OCI-LY3 (cell line): ENCODE results near the gene KCNC4.

ENCODE experiments used
- CTCF ChIP-seq: fragments of 200-600, 300-600 bp; sonication (generic); IDR thresholded peaks from 2 replicates; pipeline ENCODE4 v1.5.1; 2014; ENCODE audit warnings: antibody characterized with exemption, low read length, low read depth
- EZH2phosphoT487 ChIP-seq: fragments of 200-600 bp; shearing (Covaris generic); IDR thresholded peaks from 2 replicates; pipeline ENCODE4 v1.6.1; 2018; ENCODE audit warnings: antibody characterized with exemption, mixed run types, low read depth

GRCh38 chr1:110242731-110243130 is 32.6 kb downstream of the KCNC4 start:
- TF ChIP-seq CTCF: no peak
- no peak for TF ChIP-seq EZH2phosphoT487
